Right atrium auricular region (tissue), 2 donors: ENCODE measurements around the gene CCDC12. TPM values are rescaled to one million over a fixed set of nuclear protein-coding genes. Genes with fewer than 3 reads are reported as not detected.
A peak's percentile ranks its signal among the peaks of the same experiment; 100 is the strongest.

Experiments used
- DNase-seq: peaks from one replicate; pipeline ENCODE4 v3.0.0-alpha.2; 2019; ENCODE audit warnings: low spot score
- H3K27ac ChIP-seq, 2 donors: fragments of 200-600 bp; sonication (generic); 1 replicate in 1 of 2; 2 replicates in 1 of 2; pipeline ENCODE4 v1.5.1; 2016 to 2019
- H3K27me3 ChIP-seq, 2 donors: fragments of 200-600 bp; sonication (generic); one replicate each; pipeline versions ENCODE4 v1.5.1 to v1.6.0; 2017 to 2019
- H3K36me3 ChIP-seq: fragments of 200-600 bp; sonication (generic); one replicate; pipeline ENCODE4 v1.5.1; 2016
- H3K4me1 ChIP-seq, 2 donors: fragments of 200-600 bp; sonication (generic); one replicate each; pipeline versions ENCODE4 v1.5.1 to v1.6.0; 2017 to 2019
- H3K4me3 ChIP-seq, 2 donors: fragments of 200-600 bp; sonication (generic); 1 replicate in 1 of 2; 2 replicates in 1 of 2; pipeline ENCODE4 v1.5.1; 2017 to 2019; ENCODE audit warnings: mild to moderate bottlenecking in 1 of 2, moderate library complexity in 1 of 2
- H3K9me3 ChIP-seq, 2 donors: fragments of 200-600 bp; sonication (generic); one replicate each; pipeline ENCODE4 v1.5.1; 2019
- CTCF ChIP-seq, 2 donors: fragments of 200-600 bp; sonication (generic); IDR thresholded peaks; one replicate each; pipeline ENCODE4 v1.5.1; 2019; ENCODE audit warnings: antibody characterized with exemption in 2 of 2
- total RNA-seq, 2 donors: library from RNA; depleted of rRNA; stranded (reverse); fragments of >200 nt; gene quantifications; one replicate each; pipeline ENCODE4 v1.1.0, GENCODE V29; 2016

CCDC12 gene
- total RNA-seq, 2 donors from 2014 or later = 27.5 to 38.6 TPM

GRCh38 chr3:46935989-46936558, 40.5 kb downstream of the CCDC12 start:
- Histone ChIP-seq H3K4me1 (peaks cover 0 to 97% of the 10 kb centered on the region in 2 donors), H3K9me3 (no peaks in the 10 kb centered on the region), H3K27me3 (no peaks in the 10 kb centered on the region), H3K36me3 (peaks cover 25% of the 10 kb centered on the region), H3K4me3 (no peak overlapping the region), H3K27ac (peak overlapping the region; percentile 85 to 91)
- no peak for TF ChIP-seq CTCF (IDR thresholded peaks at IDR 0.05)
- DNase-seq = no peak

DNA sequence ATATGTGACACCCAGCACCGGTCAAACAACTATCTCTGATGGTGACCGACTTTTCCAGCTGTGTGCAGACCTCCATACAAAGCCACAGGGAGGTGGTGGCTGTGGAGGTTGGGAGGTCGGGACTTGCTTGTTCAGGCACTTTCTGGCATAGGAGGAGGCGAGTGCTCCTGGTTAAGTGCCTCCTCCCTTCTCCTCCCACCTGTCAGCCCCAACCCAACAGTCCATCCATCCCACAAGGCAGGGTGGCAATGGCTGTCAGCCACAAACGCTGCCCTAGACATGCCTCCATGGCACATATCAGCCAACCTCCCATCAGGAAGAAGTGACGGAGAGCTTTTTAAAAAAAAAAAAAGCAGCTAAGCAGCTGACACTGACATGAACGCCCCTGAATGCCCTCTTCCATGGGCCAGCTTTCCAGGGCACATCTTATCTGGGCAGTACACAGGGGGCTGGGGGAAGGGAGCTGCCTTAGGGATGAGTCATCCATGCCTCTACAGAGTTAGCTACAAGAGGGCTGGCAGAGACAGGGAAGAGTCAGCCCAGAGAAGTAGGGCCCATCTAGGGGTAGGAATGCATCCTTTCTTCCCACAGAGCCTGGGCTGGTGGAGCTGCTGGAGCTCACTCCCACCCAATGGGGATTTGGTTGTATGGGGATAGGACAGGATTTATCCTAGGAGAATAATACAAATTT, 41.2 kb downstream of the CCDC12 start:
- Histone ChIP-seq H3K4me1 (peaks cover 0 to 97% of the 10 kb centered on the region in 2 donors), H3K27me3 (no peaks in the 10 kb centered on the region), H3K9me3 (no peaks in the 10 kb centered on the region), H3K4me3 (no peak overlapping the region), H3K27ac (peak overlapping the region; percentile 85 to 91), H3K36me3 (peaks cover 19% of the 10 kb centered on the region)
- peak; percentile 19 to 70 for TF ChIP-seq CTCF (IDR thresholded peaks at IDR 0.05)
- peak; percentile 95 for DNase-seq

DNA sequence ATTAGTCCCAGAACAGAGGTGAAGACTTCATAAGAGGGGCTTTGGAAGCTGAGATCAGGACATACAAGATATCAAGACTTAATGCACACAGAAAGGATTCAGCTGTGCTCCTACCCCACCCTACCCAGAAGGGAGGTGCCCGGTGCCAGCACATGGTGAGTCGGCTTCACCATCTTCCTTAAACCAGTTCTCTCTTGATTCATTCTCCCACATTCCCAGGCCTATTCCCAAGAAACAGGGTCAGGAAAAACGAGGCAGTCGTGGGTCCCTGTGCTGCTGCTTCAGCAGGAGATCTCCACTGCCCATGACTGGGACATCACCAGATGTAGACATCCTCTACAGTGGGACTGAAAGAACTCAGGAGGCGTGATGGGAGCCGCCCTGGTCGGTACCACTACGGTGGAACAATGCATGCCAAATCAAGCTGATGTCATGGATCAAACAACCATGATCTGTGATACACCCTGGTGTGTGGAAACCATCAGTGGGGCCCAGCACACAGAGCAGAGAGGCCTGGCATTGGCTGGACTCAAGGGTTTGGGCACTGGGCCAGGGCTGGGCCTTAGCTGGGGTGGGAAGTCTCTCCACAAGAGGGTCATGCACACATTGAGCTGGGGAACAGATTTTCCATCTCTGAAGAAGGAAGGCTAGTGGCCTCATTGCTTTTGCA, 41.9 kb downstream of the CCDC12 start:
- Histone ChIP-seq H3K9me3 (no peaks in the 10 kb centered on the region), H3K4me1 (peaks cover 0 to 97% of the 10 kb centered on the region in 2 donors), H3K27me3 (no peaks in the 10 kb centered on the region), H3K27ac (peak overlapping the region; percentile 85 to 91), H3K4me3 (no peak overlapping the region), H3K36me3 (peaks cover 13% of the 10 kb centered on the region)
- TF ChIP-seq CTCF (IDR thresholded peaks at IDR 0.05) = no peak
- DNase-seq = no peak

GRCh38 chr3:46934072-46934471, 42.5 kb downstream of the CCDC12 start:
- Histone ChIP-seq H3K4me1 (peaks cover 0 to 99% of the 10 kb centered on the region in 2 donors), H3K27me3 (no peaks in the 10 kb centered on the region), H3K27ac (peak overlapping the region; percentile 85 to 91), H3K36me3 (peaks cover 7% of the 10 kb centered on the region), H3K9me3 (no peaks in the 10 kb centered on the region), H3K4me3 (no peak overlapping the region)
- no peak for DNase-seq
- no peak for TF ChIP-seq CTCF (IDR thresholded peaks at IDR 0.05)

DNA sequence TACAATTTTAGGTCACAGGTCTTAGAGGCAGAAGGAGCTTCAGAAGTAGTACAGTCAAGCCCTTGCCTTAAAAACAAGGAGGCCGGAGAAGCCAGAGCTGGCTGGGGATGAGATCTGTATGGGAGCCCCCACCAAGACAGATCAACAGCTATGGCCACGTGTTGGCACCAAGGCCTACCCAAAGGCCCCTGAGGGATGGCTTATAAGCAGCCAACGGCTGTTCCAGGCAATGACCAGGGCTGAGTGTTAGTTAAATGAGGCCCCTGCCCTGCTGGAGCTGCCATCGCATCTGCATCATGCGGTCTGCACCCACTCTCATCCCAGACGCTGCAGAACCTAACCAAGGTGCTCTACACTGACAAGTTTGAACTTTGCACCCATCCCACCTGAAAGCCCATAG, 43.3 kb downstream of the CCDC12 start:
- DNase-seq = no peak
- H3K9me3 ChIP-seq = no peaks in the 10 kb centered on the region
- H3K27me3 ChIP-seq = no peaks in the 10 kb centered on the region
- peak overlapping the region; percentile 85 to 91 for H3K27ac ChIP-seq
- no peak overlapping the region for H3K4me3 ChIP-seq
- no peak for TF ChIP-seq CTCF (IDR thresholded peaks at IDR 0.05)
- peaks cover 0 to 100% of the 10 kb centered on the region in 2 donors for H3K4me1 ChIP-seq
- no peaks in the 10 kb centered on the region for H3K36me3 ChIP-seq
